Measurements from ENCODE around the gene MSL2.

DNA sequence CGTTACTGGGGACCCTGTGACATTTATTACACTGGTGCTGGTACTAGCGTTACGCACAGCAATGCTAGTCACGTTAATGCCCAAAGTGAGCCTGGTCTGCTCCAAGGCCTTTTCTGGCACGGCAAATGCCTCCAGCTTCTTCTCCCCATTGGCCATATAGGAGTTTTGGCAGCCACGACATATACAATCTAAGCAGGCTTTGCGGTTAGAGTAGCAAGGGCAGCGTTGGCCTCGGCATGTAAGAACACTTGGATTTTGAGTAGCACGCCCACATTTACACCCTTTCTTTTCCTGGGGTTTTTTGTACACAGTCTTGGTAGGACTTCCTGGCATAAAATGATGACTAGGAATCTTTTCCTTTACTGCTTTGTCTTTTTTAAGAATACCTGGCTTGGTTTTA, 44.9 kb downstream of the MSL2 start:
- TF ChIP-seq, protein P1, sequence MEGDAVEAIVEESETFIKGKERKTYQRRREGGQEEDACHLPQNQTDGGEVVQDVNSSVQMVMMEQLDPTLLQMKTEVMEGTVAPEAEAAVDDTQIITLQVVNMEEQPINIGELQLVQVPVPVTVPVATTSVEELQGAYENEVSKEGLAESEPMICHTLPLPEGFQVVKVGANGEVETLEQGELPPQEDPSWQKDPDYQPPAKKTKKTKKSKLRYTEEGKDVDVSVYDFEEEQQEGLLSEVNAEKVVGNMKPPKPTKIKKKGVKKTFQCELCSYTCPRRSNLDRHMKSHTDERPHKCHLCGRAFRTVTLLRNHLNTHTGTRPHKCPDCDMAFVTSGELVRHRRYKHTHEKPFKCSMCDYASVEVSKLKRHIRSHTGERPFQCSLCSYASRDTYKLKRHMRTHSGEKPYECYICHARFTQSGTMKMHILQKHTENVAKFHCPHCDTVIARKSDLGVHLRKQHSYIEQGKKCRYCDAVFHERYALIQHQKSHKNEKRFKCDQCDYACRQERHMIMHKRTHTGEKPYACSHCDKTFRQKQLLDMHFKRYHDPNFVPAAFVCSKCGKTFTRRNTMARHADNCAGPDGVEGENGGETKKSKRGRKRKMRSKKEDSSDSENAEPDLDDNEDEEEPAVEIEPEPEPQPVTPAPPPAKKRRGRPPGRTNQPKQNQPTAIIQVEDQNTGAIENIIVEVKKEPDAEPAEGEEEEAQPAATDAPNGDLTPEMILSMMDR (IDR thresholded peaks at IDR 0.05; ENCODE audit: low read length), result no peak
- TF ChIP-seq EZH2 (IDR thresholded peaks at IDR 0.05; ENCODE audit: borderline replicate concordance, low read length), result no peak

Data from OCI-LY1 (cell line).